Keratinocyte (primary cell): ENCODE data around the gene WDR6. TPM values are rescaled to one million over a fixed set of nuclear protein-coding genes. Genes with fewer than 3 reads are reported as not detected.
A peak's percentile ranks its signal among the peaks of the same experiment; 100 is the strongest.

Source experiments
- DNase-seq: peaks from one replicate; pipeline ENCODE4 v3.0.0-alpha.2; 2011; ENCODE audit warnings: low read depth, missing footprints, low spot score
- FAIRE-seq: peaks from 2 replicates; lab custom pipeline; 2011; peaks lifted over from hg19 to GRCh38; lab: Jason Lieb, UNC
- H2AFZ ChIP-seq: 2 replicates; pipeline ENCODE4 v1.6.0; 2012; ENCODE audit warnings: low read length, control low read depth, inconsistent platforms; ENCODE audit not compliant: control insufficient read depth
- H3K27ac ChIP-seq: 2 replicates; pipeline ENCODE4 v1.5.1; 2011; ENCODE audit warnings: low read length; ENCODE audit not compliant: control insufficient read depth, insufficient read depth
- H3K27me3 ChIP-seq: 3 replicates; pipeline ENCODE4 v1.6.0; 2011; ENCODE audit warnings: low read length; ENCODE audit not compliant: control insufficient read depth, insufficient read depth; ENCODE audit errors: extremely low read depth
- H3K36me3 ChIP-seq, 2 experiments: 2 replicates in 1 of 2; 3 replicates in 1 of 2; pipeline ENCODE4 v1.5.1; 2011; ENCODE audit warnings: low read length in 2 of 2, mild to moderate bottlenecking in 1 of 2; ENCODE audit not compliant: control insufficient read depth in 2 of 2, insufficient read depth in 2 of 2; ENCODE audit errors: extremely low read depth in 1 of 2
- H3K4me1 ChIP-seq: 3 replicates; pipeline ENCODE4 v1.5.1; 2011; ENCODE audit warnings: low read length; ENCODE audit not compliant: control insufficient read depth, insufficient read depth; ENCODE audit errors: extremely low read depth
- H3K4me2 ChIP-seq: 3 replicates; pipeline ENCODE4 v1.6.0; 2011; ENCODE audit warnings: low read depth, low read length; ENCODE audit not compliant: control insufficient read depth, insufficient read depth; ENCODE audit errors: extremely low read depth
- H3K4me3 ChIP-seq, 3 experiments: fragments of 200-600 bp in 1 of 3; sonication (generic) in 1 of 3; 2 replicates in 2 of 3; 3 replicates in 1 of 3; pipeline ENCODE4 v1.5.1; 2011 to 2016; ENCODE audit warnings: low read length in 3 of 3, mild to moderate bottlenecking in 3 of 3, control low read depth in 2 of 3, inconsistent platforms in 1 of 3, low read depth in 1 of 3, mixed read lengths in 1 of 3, mixed run types in 1 of 3, moderate library complexity in 1 of 3; ENCODE audit not compliant: control insufficient read depth in 2 of 3, insufficient read depth in 2 of 3; ENCODE audit errors: extremely low read depth in 1 of 3
- H3K79me2 ChIP-seq: 2 replicates; pipeline ENCODE4 v1.6.0; 2012; ENCODE audit warnings: low read length; ENCODE audit not compliant: control insufficient read depth, insufficient read depth
- H3K9ac ChIP-seq: 3 replicates; pipeline ENCODE4 v1.6.0; 2011; ENCODE audit warnings: low read length; ENCODE audit not compliant: control insufficient read depth, insufficient read depth; ENCODE audit errors: extremely low read depth
- H3K9me1 ChIP-seq: 3 replicates; pipeline ENCODE4 v1.6.0; 2011; ENCODE audit warnings: low read length; ENCODE audit not compliant: control insufficient read depth, insufficient read depth; ENCODE audit errors: extremely low read depth
- H3K9me3 ChIP-seq: 2 replicates; pipeline ENCODE4 v1.5.1; 2012; ENCODE audit warnings: low read depth, low read length; ENCODE audit not compliant: control insufficient read depth
- H4K20me1 ChIP-seq: 3 replicates; pipeline ENCODE4 v1.6.0; 2011; ENCODE audit warnings: low read length; ENCODE audit not compliant: control insufficient read depth, insufficient read depth; ENCODE audit errors: extremely low read depth
- CTCF ChIP-seq, 3 experiments: IDR thresholded peaks in 1 of 3; conservative IDR thresholded peaks in 1 of 3; optimal IDR thresholded peaks in 1 of 3; 2 replicates in 2 of 3; 3 replicates in 1 of 3; pipeline versions ENCODE3 to v1.5.1; 2011; ENCODE audit warnings: low read length in 3 of 3, mild to moderate bottlenecking in 3 of 3, moderate library complexity in 2 of 3, control low read depth in 1 of 3, inconsistent platforms in 1 of 3; ENCODE audit not compliant: insufficient read depth in 2 of 3; ENCODE audit errors: extremely low read depth in 1 of 3
- EZH2 ChIP-seq: IDR thresholded peaks from one replicate; pipeline ENCODE4 v1.6.1; 2012; ENCODE audit warnings: inconsistent platforms, mild to moderate bottlenecking, low read length, moderate library complexity
- dilution Hi-C: fragments of 300-500 bp; cut with MboI; formaldehyde crosslinking; loops from one replicate; pipeline ENCODE4 v1.7.0; 2020; ENCODE audit warnings: low sequenced_read_pairs; ENCODE audit not compliant: extremely low pct_ligation_motif_present
- polyA plus RNA-seq, 5 experiments: library from polyadenylated mRNA; depleted of rRNA in 3 of 5; stranded (reverse) in 3 of 5; stranded (forward) in 1 of 5; unstranded in 1 of 5; fragments of >200 nt; gene quantifications; 1 replicate in 1 of 5; 2 replicates in 3 of 5; 3 replicates in 1 of 5; pipeline versions ENCODE4 v1.2.1 to v1.2.3, GENCODE V29; 2011 to 2012; ENCODE audit warnings: missing spikeins in 2 of 5, low read depth in 1 of 5, low replicate concordance in 1 of 5

WDR6 gene
- polyA plus RNA-seq, 1 donor (not counting 4 experiments of a cell fraction or from before 2014, with no cell fraction given), result 61.5 TPM

DNA sequence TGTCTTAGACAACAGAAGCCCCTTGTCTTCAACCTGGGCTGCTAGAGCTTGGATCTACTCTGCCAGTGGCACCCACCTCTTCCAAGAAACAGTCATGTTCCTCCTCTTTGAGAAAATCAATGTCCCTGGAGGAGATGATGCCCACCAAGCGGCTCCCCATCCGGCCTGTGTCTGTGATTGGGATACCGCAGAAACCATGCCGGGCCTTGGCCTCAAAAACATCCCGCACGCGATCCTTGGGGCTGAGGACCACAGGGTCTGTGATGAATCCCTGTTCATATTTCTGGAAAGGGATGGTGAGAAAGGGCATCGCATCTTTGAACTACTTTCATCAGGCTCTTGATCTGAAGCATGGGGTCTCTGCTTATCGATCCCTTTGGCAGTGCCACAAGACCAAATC is 20.4 kb downstream of the WDR6 start:
- Histone ChIP-seq H3K9me1 (peaks cover 3% of the 10 kb centered on the region), H3K27me3 (no peaks in the 10 kb centered on the region), H3K4me2 (peak overlapping the region; percentile 85), H4K20me1 (peaks cover 4% of the 10 kb centered on the region), H3K36me3 (peaks cover 38 to 61% of the 10 kb centered on the region in 2 experiments), H2AFZ (no peak overlapping the region), H3K4me1 (peaks cover 29% of the 10 kb centered on the region), H3K9ac (no peak overlapping the region), H3K9me3 (no peaks in the 10 kb centered on the region), H3K4me3 (peak overlapping the region in 1 of 3 experiments; percentile 94), H3K27ac (no peak overlapping the region), H3K79me2 (peaks cover 58% of the 10 kb centered on the region)
- FAIRE-seq (no peak), DNase-seq (no peak)
- no peak for TF ChIP-seq EZH2
- TF ChIP-seq CTCF (optimal IDR thresholded peaks at IDR 0.05 in 1 of 3, IDR thresholded peaks at IDR 0.05 in 1 of 3, conservative IDR thresholded peaks at IDR 0.05 in 1 of 3; ENCODE audit: extremely low read depth in 1 of 3, insufficient read depth in 2 of 3, low read length in 3 of 3), result no peak
- dilution Hi-C loops, result no loop called here

DNA sequence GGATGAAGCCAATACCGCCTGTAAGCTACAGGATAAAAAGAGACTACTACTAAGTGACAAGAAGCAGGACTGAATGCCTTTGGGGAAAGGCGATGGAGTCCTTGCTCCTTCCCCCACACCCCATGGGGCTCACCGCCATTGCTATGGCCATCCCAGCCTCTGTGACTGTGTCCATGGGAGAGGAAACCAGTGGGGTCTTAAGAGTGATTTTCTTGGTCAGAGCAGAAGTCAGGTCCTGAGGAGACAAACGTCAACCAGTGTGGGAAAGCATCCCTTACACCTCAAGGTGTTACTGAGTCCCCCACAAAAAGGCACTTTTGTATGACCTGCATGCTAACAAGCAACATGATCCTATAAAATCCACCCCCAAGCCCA is 21.1 kb downstream of the WDR6 start:
- peak overlapping the region; percentile 57 to 94 (median 83) for H3K4me3 ChIP-seq
- H3K9ac ChIP-seq, result peak overlapping the region; percentile 93
- H3K4me1 ChIP-seq, result peaks cover 22% of the 10 kb centered on the region
- peaks cover 4% of the 10 kb centered on the region for H4K20me1 ChIP-seq
- no peaks in the 10 kb centered on the region for H3K27me3 ChIP-seq
- peak overlapping the region; percentile 85 for H3K4me2 ChIP-seq
- TF ChIP-seq CTCF (optimal IDR thresholded peaks at IDR 0.05 in 1 of 3, IDR thresholded peaks at IDR 0.05 in 1 of 3, conservative IDR thresholded peaks at IDR 0.05 in 1 of 3; ENCODE audit: extremely low read depth in 1 of 3, insufficient read depth in 2 of 3, low read length in 3 of 3), result no peak
- TF ChIP-seq EZH2, result no peak
- H3K9me3 ChIP-seq, result no peaks in the 10 kb centered on the region
- H3K27ac ChIP-seq, result peak overlapping the region; percentile 81
- peaks cover 3% of the 10 kb centered on the region for H3K9me1 ChIP-seq
- H2AFZ ChIP-seq, result no peak overlapping the region
- peaks cover 45 to 66% of the 10 kb centered on the region in 2 experiments for H3K36me3 ChIP-seq
- dilution Hi-C loops, result no loop called here
- H3K79me2 ChIP-seq, result peaks cover 52% of the 10 kb centered on the region
- DNase-seq, result no peak
- FAIRE-seq, result no peak
